Measurements from ENCODE around the gene KRT13. TPM values are rescaled to one million over a fixed set of nuclear protein-coding genes. Genes with fewer than 3 reads are reported as not detected.

KRT13 gene
- polyA plus RNA-seq, 1 donor from 2014 or later: not detected

GRCh38 chr17:41540921-41541625 lies 35.7 kb upstream of the KRT13 start:
- H3F3A ChIP-seq (ENCODE audit: insufficient read depth, low read length, poor library complexity, severe bottlenecking): no peaks in the 10 kb centered on the region
- no peak overlapping the region for H3K9ac ChIP-seq (ENCODE audit: low read length)
- no peaks in the 10 kb centered on the region for H3K9me3 ChIP-seq (ENCODE audit: low read length)
- no peaks in the 10 kb centered on the region for H4K20me1 ChIP-seq (ENCODE audit: insufficient read depth)
- no peaks in the 10 kb centered on the region for H3K36me3 ChIP-seq (ENCODE audit: insufficient read depth, low read length)
- no peak overlapping the region for H2AFZ ChIP-seq (ENCODE audit: low read depth, low read length)
- no peak overlapping the region for H3K4me3 ChIP-seq (ENCODE audit: low read length)
- H3K79me2 ChIP-seq (replicated peaks; ENCODE audit: insufficient read depth, low read length): no peaks in the 10 kb centered on the region
- no peaks in the 10 kb centered on the region for H3K9me2 ChIP-seq (ENCODE audit: insufficient read depth, low read length)
- no peak overlapping the region for H3K4me2 ChIP-seq (ENCODE audit: low read length)
- no peak overlapping the region for H3K27ac ChIP-seq (ENCODE audit: low read length)
- TF ChIP-seq SMC3 (conservative IDR thresholded peaks at IDR 0.05; ENCODE audit: poor library complexity): no peak
- no peak for TF ChIP-seq MXI1 (conservative IDR thresholded peaks at IDR 0.05; ENCODE audit: poor library complexity, severe bottlenecking)
- TF ChIP-seq CTCF (IDR thresholded peaks at IDR 0.05; ENCODE audit: poor library complexity, severe bottlenecking): no peak
- TF ChIP-seq POLR2AphosphoS5 (IDR thresholded peaks at IDR 0.05): no peak
- no peak for TF ChIP-seq EZH2 (IDR thresholded peaks at IDR 0.05; ENCODE audit: borderline replicate concordance, insufficient read depth, low read length, poor library complexity, severe bottlenecking)
- TF ChIP-seq TAF1 (IDR thresholded peaks at IDR 0.05; ENCODE audit: low read depth): no peak
- TF ChIP-seq RAD21 (conservative IDR thresholded peaks at IDR 0.05): no peak
- TF ChIP-seq EP300 (conservative IDR thresholded peaks at IDR 0.05; ENCODE audit: poor library complexity, severe bottlenecking): no peak
- TF ChIP-seq REST (IDR thresholded peaks at IDR 0.05; ENCODE audit: borderline replicate concordance): no peak
- no peaks in the 10 kb centered on the region for H3K27me3 ChIP-seq (ENCODE audit: insufficient read depth, low read depth, low read length)

GRCh38 chr17:41539979-41540701 lies 34.7 kb upstream of the KRT13 start:
- Histone ChIP-seq H3K4me2 (ENCODE audit: low read length) (no peak overlapping the region), H3K9me3 (ENCODE audit: low read length) (no peaks in the 10 kb centered on the region), H3K27ac (ENCODE audit: low read length) (no peak overlapping the region), H3F3A (ENCODE audit: insufficient read depth, low read length, poor library complexity, severe bottlenecking) (no peaks in the 10 kb centered on the region), H3K9ac (ENCODE audit: low read length) (no peak overlapping the region), H3K9me2 (ENCODE audit: insufficient read depth, low read length) (no peaks in the 10 kb centered on the region), H3K27me3 (ENCODE audit: insufficient read depth, low read depth, low read length) (no peaks in the 10 kb centered on the region), H4K20me1 (ENCODE audit: insufficient read depth) (no peaks in the 10 kb centered on the region), H3K4me3 (ENCODE audit: low read length) (no peak overlapping the region), H3K79me2 (replicated peaks; ENCODE audit: insufficient read depth, low read length) (no peaks in the 10 kb centered on the region), H3K36me3 (ENCODE audit: insufficient read depth, low read length) (no peaks in the 10 kb centered on the region), H2AFZ (ENCODE audit: low read depth, low read length) (no peak overlapping the region)
- TF ChIP-seq TAF1 (IDR thresholded peaks at IDR 0.05; ENCODE audit: low read depth): no peak
- no peak for TF ChIP-seq EZH2 (IDR thresholded peaks at IDR 0.05; ENCODE audit: borderline replicate concordance, insufficient read depth, low read length, poor library complexity, severe bottlenecking)
- TF ChIP-seq MXI1 (conservative IDR thresholded peaks at IDR 0.05; ENCODE audit: poor library complexity, severe bottlenecking): no peak
- no peak for TF ChIP-seq POLR2AphosphoS5 (IDR thresholded peaks at IDR 0.05)
- no peak for TF ChIP-seq CTCF (IDR thresholded peaks at IDR 0.05; ENCODE audit: poor library complexity, severe bottlenecking)
- no peak for TF ChIP-seq REST (IDR thresholded peaks at IDR 0.05; ENCODE audit: borderline replicate concordance)
- TF ChIP-seq SMC3 (conservative IDR thresholded peaks at IDR 0.05; ENCODE audit: poor library complexity): no peak
- no peak for TF ChIP-seq EP300 (conservative IDR thresholded peaks at IDR 0.05; ENCODE audit: poor library complexity, severe bottlenecking)
- TF ChIP-seq RAD21 (conservative IDR thresholded peaks at IDR 0.05): no peak

Data from neural cell (in vitro differentiated cells).